Neural cell (in vitro differentiated cells): ENCODE data around the gene ROBO1. TPM values are rescaled to one million over a fixed set of nuclear protein-coding genes. Genes with fewer than 3 reads are reported as not detected.

ENCODE experiments used
- H2AFZ ChIP-seq: fragments of 200-600, 300-800 bp; sonication (generic), shearing (Covaris generic); 2 replicates; pipeline ENCODE4 v1.6.0; 2014; ENCODE audit warnings: low read depth, mild to moderate bottlenecking, antibody characterized with exemption, low read length, moderate library complexity
- H3F3A ChIP-seq: fragments of 200-600 bp; shearing (Covaris generic); 2 replicates; pipeline ENCODE4 v1.6.1; 2016; ENCODE audit warnings: mild to moderate bottlenecking, moderate library complexity, mixed read lengths, antibody characterized with exemption, low read length; ENCODE audit not compliant: insufficient read depth, poor library complexity, severe bottlenecking
- H3K27ac ChIP-seq: fragments of 200-600, 300-800 bp; sonication (generic), shearing (Covaris generic); 2 replicates; pipeline ENCODE4 v1.5.1; 2014; ENCODE audit warnings: mild to moderate bottlenecking, low read length, moderate library complexity
- H3K27me3 ChIP-seq: fragments of 300-800, 200-600 bp; sonication (generic), shearing (Covaris generic); 2 replicates; pipeline ENCODE4 v1.6.0; 2014; ENCODE audit warnings: mild to moderate bottlenecking, low read depth, low read length, moderate library complexity; ENCODE audit not compliant: insufficient read depth
- H3K36me3 ChIP-seq: fragments of 300-800, 200-600 bp; sonication (generic), shearing (Covaris generic); 2 replicates; pipeline ENCODE4 v1.5.1; 2014; ENCODE audit warnings: mild to moderate bottlenecking, antibody characterized with exemption, low read length, moderate library complexity; ENCODE audit not compliant: insufficient read depth
- H3K4me2 ChIP-seq: fragments of 300-800, 200-600 bp; sonication (generic), shearing (Covaris generic); 2 replicates; pipeline ENCODE4 v1.6.0; 2014; ENCODE audit warnings: mild to moderate bottlenecking, low read length
- H3K4me3 ChIP-seq: fragments of 300-800, 200-600 bp; sonication (generic), shearing (Covaris generic); 2 replicates; pipeline ENCODE4 v1.5.1; 2014; ENCODE audit warnings: mild to moderate bottlenecking, low read length, moderate library complexity
- H3K79me2 ChIP-seq: fragments of 200-600 bp; shearing (Covaris generic); replicated peaks from 2 replicates; pipeline ENCODE4 v1.6.0; 2014; ENCODE audit warnings: mild to moderate bottlenecking, low read length, moderate library complexity; ENCODE audit not compliant: insufficient read depth
- H3K9ac ChIP-seq: fragments of 300-800, 200-600 bp; sonication (generic), shearing (Covaris generic); 2 replicates; pipeline ENCODE4 v1.6.1; 2016; ENCODE audit warnings: mild to moderate bottlenecking, low read length, mixed read lengths
- H3K9me2 ChIP-seq: fragments of 200-600 bp; shearing (Covaris generic); 2 replicates; pipeline ENCODE4 v1.6.1; 2016; ENCODE audit warnings: mild to moderate bottlenecking, low read length, mixed read lengths; ENCODE audit not compliant: insufficient read depth
- H3K9me3 ChIP-seq: fragments of 200-600, 300-800 bp; sonication (generic), shearing (Covaris generic); 2 replicates; pipeline ENCODE4 v1.6.1; 2016; ENCODE audit warnings: mild to moderate bottlenecking, mixed run types, low read length, moderate library complexity, mixed read lengths
- H4K20me1 ChIP-seq: fragments of 200-600 bp; shearing (Covaris generic); 2 replicates; pipeline ENCODE4 v1.6.1; 2016; ENCODE audit warnings: mild to moderate bottlenecking, mixed run types; ENCODE audit not compliant: insufficient read depth
- EP300 ChIP-seq: fragments of 450-650 bp; conservative IDR thresholded peaks from 2 replicates; pipeline ENCODE4 v1.6.1; 2014; ENCODE audit warnings: antibody characterized with exemption, mild to moderate bottlenecking, moderate library complexity; ENCODE audit not compliant: poor library complexity, severe bottlenecking
- EZH2 ChIP-seq: fragments of 200-600, 300-800 bp; shearing (Covaris generic), sonication (generic); IDR thresholded peaks from 2 replicates; pipeline ENCODE4 v1.6.1; 2014; ENCODE audit warnings: antibody characterized with exemption, low read length, borderline replicate concordance, mild to moderate bottlenecking; ENCODE audit not compliant: insufficient read depth, poor library complexity, severe bottlenecking
- MXI1 ChIP-seq: fragments of 450-650 bp; conservative IDR thresholded peaks from 2 replicates; pipeline ENCODE4 v1.6.1; 2014; ENCODE audit warnings: antibody characterized with exemption, mild to moderate bottlenecking; ENCODE audit not compliant: poor library complexity, severe bottlenecking
- POLR2AphosphoS5 ChIP-seq: IDR thresholded peaks from 2 replicates; pipeline ENCODE4 v1.6.1; 2012
- RAD21 ChIP-seq: fragments of 450-650 bp; conservative IDR thresholded peaks from 2 replicates; pipeline ENCODE4 v1.6.1; 2014; ENCODE audit warnings: antibody characterized with exemption, mild to moderate bottlenecking, moderate library complexity
- SMC3 ChIP-seq: fragments of 450-650 bp; conservative IDR thresholded peaks from 2 replicates; pipeline ENCODE4 v1.6.1; 2014; ENCODE audit warnings: antibody characterized with exemption, mild to moderate bottlenecking, moderate library complexity; ENCODE audit not compliant: poor library complexity
- TAF1 ChIP-seq: IDR thresholded peaks from 2 replicates; pipeline ENCODE4 v1.6.1; 2012; ENCODE audit warnings: low read depth
- polyA plus RNA-seq: library from polyadenylated mRNA; depleted of rRNA; stranded (reverse); fragments of >200 nt; gene quantifications from 2 replicates; pipeline ENCODE4 v1.2.3, GENCODE V29; 2014
- TF ChIP-seq, protein P1 (sequence below): fragments of 450-650 bp; IDR thresholded peaks from 2 replicates; pipeline ENCODE4 v1.5.1; 2014; ENCODE audit warnings: antibody characterized with exemption, mild to moderate bottlenecking, moderate library complexity; ENCODE audit not compliant: poor library complexity, severe bottlenecking
- TF ChIP-seq, protein P2 (sequence below): IDR thresholded peaks from 2 replicates; pipeline ENCODE4 v1.6.1; 2012; ENCODE audit warnings: borderline replicate concordance

The ROBO1 gene
- polyA plus RNA-seq, 1 donor from 2014 or later = 183 TPM

DNA sequence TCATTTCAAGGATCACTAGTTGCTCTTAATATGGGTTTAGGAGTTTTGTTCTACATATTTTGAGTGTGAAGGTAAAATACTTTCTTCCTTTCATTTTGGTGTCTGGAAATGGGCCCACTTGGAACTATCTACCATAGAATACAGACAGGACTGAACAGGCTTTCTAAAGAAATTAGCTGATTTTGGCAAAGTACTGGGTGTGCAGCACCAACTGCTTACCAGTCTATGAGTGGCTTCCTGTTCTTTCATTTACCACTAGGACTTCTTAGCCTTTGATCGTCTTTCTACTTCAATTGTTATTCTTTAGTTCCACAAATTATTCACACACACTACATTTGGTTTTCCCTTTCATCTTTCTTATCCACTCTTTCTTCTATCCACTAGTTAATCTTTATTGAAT is 1196.3 kb downstream of the ROBO1 start:
- TF ChIP-seq EZH2 = no peak
- TF ChIP-seq, protein P1, sequence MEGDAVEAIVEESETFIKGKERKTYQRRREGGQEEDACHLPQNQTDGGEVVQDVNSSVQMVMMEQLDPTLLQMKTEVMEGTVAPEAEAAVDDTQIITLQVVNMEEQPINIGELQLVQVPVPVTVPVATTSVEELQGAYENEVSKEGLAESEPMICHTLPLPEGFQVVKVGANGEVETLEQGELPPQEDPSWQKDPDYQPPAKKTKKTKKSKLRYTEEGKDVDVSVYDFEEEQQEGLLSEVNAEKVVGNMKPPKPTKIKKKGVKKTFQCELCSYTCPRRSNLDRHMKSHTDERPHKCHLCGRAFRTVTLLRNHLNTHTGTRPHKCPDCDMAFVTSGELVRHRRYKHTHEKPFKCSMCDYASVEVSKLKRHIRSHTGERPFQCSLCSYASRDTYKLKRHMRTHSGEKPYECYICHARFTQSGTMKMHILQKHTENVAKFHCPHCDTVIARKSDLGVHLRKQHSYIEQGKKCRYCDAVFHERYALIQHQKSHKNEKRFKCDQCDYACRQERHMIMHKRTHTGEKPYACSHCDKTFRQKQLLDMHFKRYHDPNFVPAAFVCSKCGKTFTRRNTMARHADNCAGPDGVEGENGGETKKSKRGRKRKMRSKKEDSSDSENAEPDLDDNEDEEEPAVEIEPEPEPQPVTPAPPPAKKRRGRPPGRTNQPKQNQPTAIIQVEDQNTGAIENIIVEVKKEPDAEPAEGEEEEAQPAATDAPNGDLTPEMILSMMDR = no peak
- no peak for TF ChIP-seq POLR2AphosphoS5
- TF ChIP-seq SMC3 = no peak
- no peak for TF ChIP-seq MXI1
- TF ChIP-seq TAF1 = no peak
- TF ChIP-seq EP300 = no peak
- TF ChIP-seq, protein P2, sequence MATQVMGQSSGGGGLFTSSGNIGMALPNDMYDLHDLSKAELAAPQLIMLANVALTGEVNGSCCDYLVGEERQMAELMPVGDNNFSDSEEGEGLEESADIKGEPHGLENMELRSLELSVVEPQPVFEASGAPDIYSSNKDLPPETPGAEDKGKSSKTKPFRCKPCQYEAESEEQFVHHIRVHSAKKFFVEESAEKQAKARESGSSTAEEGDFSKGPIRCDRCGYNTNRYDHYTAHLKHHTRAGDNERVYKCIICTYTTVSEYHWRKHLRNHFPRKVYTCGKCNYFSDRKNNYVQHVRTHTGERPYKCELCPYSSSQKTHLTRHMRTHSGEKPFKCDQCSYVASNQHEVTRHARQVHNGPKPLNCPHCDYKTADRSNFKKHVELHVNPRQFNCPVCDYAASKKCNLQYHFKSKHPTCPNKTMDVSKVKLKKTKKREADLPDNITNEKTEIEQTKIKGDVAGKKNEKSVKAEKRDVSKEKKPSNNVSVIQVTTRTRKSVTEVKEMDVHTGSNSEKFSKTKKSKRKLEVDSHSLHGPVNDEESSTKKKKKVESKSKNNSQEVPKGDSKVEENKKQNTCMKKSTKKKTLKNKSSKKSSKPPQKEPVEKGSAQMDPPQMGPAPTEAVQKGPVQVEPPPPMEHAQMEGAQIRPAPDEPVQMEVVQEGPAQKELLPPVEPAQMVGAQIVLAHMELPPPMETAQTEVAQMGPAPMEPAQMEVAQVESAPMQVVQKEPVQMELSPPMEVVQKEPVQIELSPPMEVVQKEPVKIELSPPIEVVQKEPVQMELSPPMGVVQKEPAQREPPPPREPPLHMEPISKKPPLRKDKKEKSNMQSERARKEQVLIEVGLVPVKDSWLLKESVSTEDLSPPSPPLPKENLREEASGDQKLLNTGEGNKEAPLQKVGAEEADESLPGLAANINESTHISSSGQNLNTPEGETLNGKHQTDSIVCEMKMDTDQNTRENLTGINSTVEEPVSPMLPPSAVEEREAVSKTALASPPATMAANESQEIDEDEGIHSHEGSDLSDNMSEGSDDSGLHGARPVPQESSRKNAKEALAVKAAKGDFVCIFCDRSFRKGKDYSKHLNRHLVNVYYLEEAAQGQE = no peak
- no peak for TF ChIP-seq RAD21
- no peaks in the 10 kb centered on the region for H4K20me1 ChIP-seq
- H3K4me3 ChIP-seq = no peak overlapping the region

DNA sequence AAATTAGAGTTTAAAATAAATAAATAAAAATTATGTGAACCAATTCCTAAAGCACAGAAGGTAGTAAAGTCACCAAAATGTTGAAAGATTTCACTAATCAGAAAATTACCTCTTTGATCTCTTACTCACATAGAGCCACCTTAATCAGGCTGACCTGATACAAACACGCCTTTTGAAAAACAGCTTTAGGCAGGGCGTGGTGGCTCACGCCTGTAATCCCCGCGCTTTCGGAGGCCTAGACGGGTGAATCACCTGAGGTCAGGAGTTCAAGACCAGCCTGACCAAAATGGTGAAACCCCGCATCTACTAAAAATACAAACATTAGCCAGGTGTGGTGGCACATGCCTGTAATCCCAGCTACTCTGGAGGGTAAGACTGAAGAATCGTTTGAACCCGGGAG is 1197.3 kb downstream of the ROBO1 start:
- Histone ChIP-seq H3K9ac (no peak overlapping the region), H3K9me2 (no peaks in the 10 kb centered on the region), H2AFZ (no peak overlapping the region), H3K79me2 (no peaks in the 10 kb centered on the region), H3K27me3 (no peaks in the 10 kb centered on the region), H3K4me3 (no peak overlapping the region), H3K4me2 (no peak overlapping the region), H4K20me1 (no peaks in the 10 kb centered on the region), H3K27ac (no peak overlapping the region), H3F3A (no peaks in the 10 kb centered on the region), H3K36me3 (no peaks in the 10 kb centered on the region), H3K9me3 (no peaks in the 10 kb centered on the region)
- TF ChIP-seq EP300 = no peak
- TF ChIP-seq, protein P2 = no peak
- TF ChIP-seq EZH2 = no peak
- no peak for TF ChIP-seq RAD21
- TF ChIP-seq SMC3 = no peak
- TF ChIP-seq, protein P1 = no peak
- TF ChIP-seq MXI1 = no peak
- no peak for TF ChIP-seq POLR2AphosphoS5
- TF ChIP-seq TAF1 = no peak

More for the DNA sequence above, 1196.3 kb downstream of the ROBO1 start:
- no peaks in the 10 kb centered on the region for H3K27me3 ChIP-seq
- no peak overlapping the region for H3K4me2 ChIP-seq
- H3K27ac ChIP-seq = no peak overlapping the region
- no peaks in the 10 kb centered on the region for H3K36me3 ChIP-seq
- H3K9me2 ChIP-seq = no peaks in the 10 kb centered on the region
- H3K9ac ChIP-seq = no peak overlapping the region
- H3K9me3 ChIP-seq = no peaks in the 10 kb centered on the region
- H3F3A ChIP-seq = no peaks in the 10 kb centered on the region
- no peak overlapping the region for H2AFZ ChIP-seq
- no peaks in the 10 kb centered on the region for H3K79me2 ChIP-seq
